Trophoblast cell (in vitro differentiated cells and primary cell): ENCODE data around the gene BRD4.

Experiments
- DNase-seq, 2 donors: peaks; one replicate each; pipeline ENCODE4 v3.0.0-alpha.2; 2016
- H2AFZ ChIP-seq: 2 replicates; pipeline ENCODE4 v1.6.1; 2013; ENCODE audit warnings: low read length, moderate library complexity, mild to moderate bottlenecking; ENCODE audit not compliant: insufficient read depth, poor library complexity
- H2AK5ac ChIP-seq: 2 replicates; pipeline ENCODE4 v1.6.1; 2013; ENCODE audit warnings: mild to moderate bottlenecking, low read length
- H2BK120ac ChIP-seq: 2 replicates; pipeline ENCODE4 v1.6.1; 2013; ENCODE audit warnings: low read length, mild to moderate bottlenecking, moderate library complexity; ENCODE audit not compliant: insufficient read depth, poor library complexity
- H2BK12ac ChIP-seq: 2 replicates; pipeline ENCODE4 v1.6.1; 2013; ENCODE audit warnings: mild to moderate bottlenecking, low read length, moderate library complexity
- H2BK5ac ChIP-seq: 2 replicates; pipeline ENCODE4 v1.6.1; 2013; ENCODE audit warnings: low read length, low read depth, moderate library complexity, mild to moderate bottlenecking; ENCODE audit not compliant: poor library complexity
- H3K14ac ChIP-seq: 2 replicates; pipeline ENCODE4 v1.6.1; 2013; ENCODE audit warnings: mild to moderate bottlenecking, low read length
- H3K18ac ChIP-seq: 2 replicates; pipeline ENCODE4 v1.6.1; 2013; ENCODE audit warnings: mild to moderate bottlenecking, low read length
- H3K23ac ChIP-seq: 2 replicates; pipeline ENCODE4 v1.6.1; 2013; ENCODE audit warnings: low read length
- H3K27ac ChIP-seq: 2 replicates; pipeline ENCODE4 v1.5.1; 2013; ENCODE audit warnings: low read depth, mild to moderate bottlenecking, inconsistent platforms, low read length, moderate library complexity
- H3K27me3 ChIP-seq: 2 replicates; pipeline ENCODE4 v1.6.1; 2013; ENCODE audit warnings: inconsistent platforms, mild to moderate bottlenecking, low read length, moderate library complexity; ENCODE audit not compliant: insufficient read depth
- H3K36me3 ChIP-seq, 2 experiments: 1 replicate in 1 of 2; 2 replicates in 1 of 2; pipeline ENCODE4 v1.6.1; 2013; ENCODE audit warnings: low read length in 2 of 2, mild to moderate bottlenecking in 2 of 2, moderate library complexity in 1 of 2; ENCODE audit not compliant: insufficient read depth in 2 of 2, control insufficient read depth in 1 of 2
- H3K4ac ChIP-seq: 2 replicates; pipeline ENCODE4 v1.6.1; 2013; ENCODE audit warnings: low read depth, mild to moderate bottlenecking, low read length, moderate library complexity
- H3K4me1 ChIP-seq, 2 experiments: 1 replicate in 1 of 2; 2 replicates in 1 of 2; pipeline ENCODE4 v1.6.1; 2013; ENCODE audit warnings: low read length in 2 of 2, mild to moderate bottlenecking in 2 of 2, moderate library complexity in 1 of 2; ENCODE audit not compliant: insufficient read depth in 2 of 2, control insufficient read depth in 1 of 2
- H3K4me2 ChIP-seq: 2 replicates; pipeline ENCODE4 v1.6.1; 2013; ENCODE audit warnings: inconsistent platforms, mild to moderate bottlenecking, low read length, moderate library complexity
- H3K4me3 ChIP-seq: 2 replicates; pipeline ENCODE4 v1.5.1; 2013; ENCODE audit warnings: mild to moderate bottlenecking, low read depth, low read length, inconsistent platforms
- H3K79me1 ChIP-seq: one replicate; pipeline ENCODE4 v1.6.1; 2013; ENCODE audit warnings: low read length
- H3K79me2 ChIP-seq: 2 replicates; pipeline ENCODE4 v1.6.1; 2013; ENCODE audit warnings: low read length, mild to moderate bottlenecking; ENCODE audit not compliant: control insufficient read depth, insufficient read depth, poor library complexity
- H3K9ac ChIP-seq: 2 replicates; pipeline ENCODE4 v1.6.1; 2013; ENCODE audit warnings: mild to moderate bottlenecking, low read length
- H3K9me3 ChIP-seq: 2 replicates; pipeline ENCODE4 v1.6.1; 2013; ENCODE audit warnings: low read depth, mild to moderate bottlenecking, control low read depth, inconsistent platforms, low read length; ENCODE audit not compliant: insufficient read depth
- H4K12ac ChIP-seq: 2 replicates; pipeline ENCODE4 v1.6.1; 2013; ENCODE audit warnings: low read depth, mild to moderate bottlenecking, low read length, moderate library complexity
- H4K8ac ChIP-seq: 2 replicates; pipeline ENCODE4 v1.6.1; 2013; ENCODE audit warnings: low read depth, mild to moderate bottlenecking, low read length, moderate library complexity
- H4K91ac ChIP-seq: one replicate; pipeline ENCODE4 v1.6.1; 2013; ENCODE audit warnings: low read depth, mild to moderate bottlenecking, low read length, moderate library complexity
- WGBS: extraction: QIAGEN DNeasy Blood & Tissue Kit; methylation state at CpG from one replicate; pipeline ENCODE4 v1.1.7; 2013; ENCODE audit warnings: missing lambda C conversion rate; ENCODE audit not compliant: insufficient read length, insufficient coverage; ENCODE audit errors: extremely low coverage; 5-methylcytosine and 5-hydroxymethylcytosine counted together

The BRD4 gene

DNA sequence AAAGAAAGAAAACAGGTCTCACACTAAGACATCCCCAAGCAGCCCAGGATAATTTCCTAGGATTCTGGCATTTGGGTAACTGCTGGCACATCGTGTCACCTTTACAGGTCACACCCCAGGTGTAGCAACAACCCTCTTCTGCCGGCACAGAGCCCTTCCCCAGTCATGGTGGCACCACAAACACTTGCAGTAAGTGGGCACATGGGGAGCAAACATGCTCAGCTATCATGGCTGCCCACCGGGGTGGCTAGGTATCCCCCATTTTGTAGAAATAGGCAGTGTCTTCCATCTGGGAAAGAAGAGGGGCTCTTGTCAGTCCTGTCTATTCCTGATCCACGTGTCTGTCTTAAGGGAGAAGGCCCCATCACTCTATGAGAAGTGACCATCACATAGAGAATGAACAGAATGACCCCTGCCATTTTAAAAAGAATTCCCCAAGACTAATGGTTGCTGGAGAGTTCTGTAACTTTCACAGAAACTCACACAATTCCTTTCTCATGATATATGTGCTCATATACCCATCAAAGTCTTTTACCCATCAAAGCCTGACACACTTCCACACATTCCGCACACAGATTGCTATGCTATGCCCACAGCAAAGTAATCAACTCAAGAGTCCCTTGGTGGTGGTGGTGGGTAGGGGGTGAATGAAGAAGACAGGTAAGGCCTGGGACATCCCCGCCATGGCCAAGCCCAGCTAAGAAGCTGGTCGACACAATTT is 33.3 kb downstream of the BRD4 start:
- peaks cover 51 to 56% of the 10 kb centered on the region in 2 experiments for H3K4me1 ChIP-seq
- peak overlapping the region; percentile 89 for H3K18ac ChIP-seq
- H3K27me3 ChIP-seq = no peaks in the 10 kb centered on the region
- peak overlapping the region; percentile 81 for H4K12ac ChIP-seq
- peaks cover 51% of the 10 kb centered on the region for H3K79me2 ChIP-seq
- no peaks in the 10 kb centered on the region for H3K9me3 ChIP-seq
- H2BK12ac ChIP-seq = peak overlapping the region; percentile 53
- WGBS = no CpG with 5 or more reads among the region's 7 CpGs
- peak overlapping the region; percentile 26 for H3K4me2 ChIP-seq
- peak overlapping the region; percentile 74 for H4K8ac ChIP-seq
- peak; percentile 68 to 91 for DNase-seq
- H3K36me3 ChIP-seq = peaks cover 2% of the 10 kb centered on the region in 2 experiments
- no peak overlapping the region for H3K23ac ChIP-seq
- peak overlapping the region; percentile 71 for H2AK5ac ChIP-seq
- H2AFZ ChIP-seq = peak overlapping the region; percentile 35
- H4K91ac ChIP-seq = peak overlapping the region; percentile 81
- H2BK5ac ChIP-seq = peak overlapping the region; percentile 81
- no peak overlapping the region for H3K9ac ChIP-seq
- peak overlapping the region; percentile 75 for H2BK120ac ChIP-seq
- peaks cover 27% of the 10 kb centered on the region for H3K79me1 ChIP-seq
- peak overlapping the region; percentile 97 for H3K4ac ChIP-seq
- H3K14ac ChIP-seq = peak overlapping the region; percentile 69
- no peak overlapping the region for H3K4me3 ChIP-seq
- H3K27ac ChIP-seq = peak overlapping the region; percentile 62

DNA sequence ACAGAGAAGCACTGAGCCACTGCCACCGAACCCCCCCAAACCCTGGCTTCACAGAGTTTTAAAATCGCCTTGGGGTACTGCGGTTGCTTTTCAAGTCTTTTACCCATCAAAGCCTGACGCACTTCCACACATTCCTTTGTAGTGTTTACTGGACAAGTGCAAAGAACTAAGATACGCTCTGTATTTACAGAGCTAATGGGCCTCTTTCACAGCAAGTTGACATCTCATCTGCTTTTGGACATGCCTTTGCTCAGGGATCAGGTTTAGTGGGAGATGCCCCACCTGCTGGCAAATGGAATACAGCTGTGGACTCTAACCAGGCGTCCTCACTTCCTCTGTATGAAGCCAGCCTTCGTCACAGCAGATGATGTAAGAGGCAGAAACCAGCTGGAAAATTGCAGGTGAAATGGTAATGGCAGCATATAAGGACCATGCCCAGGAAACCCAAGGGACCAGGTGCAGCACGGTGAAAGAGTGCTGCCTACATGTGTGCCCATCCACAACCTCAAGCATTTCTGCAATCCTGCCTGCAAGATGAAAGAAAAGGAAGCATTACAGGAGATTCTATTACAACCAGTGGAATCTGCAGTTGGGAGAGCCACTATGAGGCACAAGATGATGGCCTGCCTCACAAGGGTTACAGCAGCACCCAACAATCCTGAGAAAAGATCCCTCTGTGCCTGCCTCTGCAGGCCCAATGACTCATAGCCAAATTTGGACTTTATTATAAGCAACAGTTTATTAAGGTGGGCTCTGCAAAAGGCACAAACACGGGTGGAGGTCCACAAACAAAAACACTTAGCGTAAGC is 34.7 kb downstream of the BRD4 start:
- peaks cover 27% of the 10 kb centered on the region for H3K79me1 ChIP-seq
- peak overlapping the region; percentile 18 for H3K4ac ChIP-seq
- H3K9me3 ChIP-seq = no peaks in the 10 kb centered on the region
- WGBS = no CpG with 5 or more reads among the region's 10 CpGs
- peak overlapping the region; percentile 71 for H2AK5ac ChIP-seq
- H2AFZ ChIP-seq = peak overlapping the region; percentile 10
- peak overlapping the region; percentile 85 for H3K27ac ChIP-seq
- peak overlapping the region; percentile 69 for H3K18ac ChIP-seq
- no peak overlapping the region for H3K4me3 ChIP-seq
- peak overlapping the region; percentile 66 for H4K91ac ChIP-seq
- peaks cover 53 to 55% of the 10 kb centered on the region in 2 experiments for H3K4me1 ChIP-seq
- peak overlapping the region; percentile 85 for H2BK5ac ChIP-seq
- H3K14ac ChIP-seq = peak overlapping the region; percentile 63
- peak overlapping the region; percentile 74 for H2BK120ac ChIP-seq
- H3K23ac ChIP-seq = no peak overlapping the region
- peak overlapping the region; percentile 22 for H3K4me2 ChIP-seq
- H3K9ac ChIP-seq = no peak overlapping the region
- DNase-seq = peak; percentile 48 to 60
- no peaks in the 10 kb centered on the region for H3K27me3 ChIP-seq
- no peak overlapping the region for H4K12ac ChIP-seq
- peaks cover 52% of the 10 kb centered on the region for H3K79me2 ChIP-seq
- H3K36me3 ChIP-seq = peaks cover 2% of the 10 kb centered on the region in 2 experiments
- H2BK12ac ChIP-seq = no peak overlapping the region
- H4K8ac ChIP-seq = peak overlapping the region; percentile 22

DNA sequence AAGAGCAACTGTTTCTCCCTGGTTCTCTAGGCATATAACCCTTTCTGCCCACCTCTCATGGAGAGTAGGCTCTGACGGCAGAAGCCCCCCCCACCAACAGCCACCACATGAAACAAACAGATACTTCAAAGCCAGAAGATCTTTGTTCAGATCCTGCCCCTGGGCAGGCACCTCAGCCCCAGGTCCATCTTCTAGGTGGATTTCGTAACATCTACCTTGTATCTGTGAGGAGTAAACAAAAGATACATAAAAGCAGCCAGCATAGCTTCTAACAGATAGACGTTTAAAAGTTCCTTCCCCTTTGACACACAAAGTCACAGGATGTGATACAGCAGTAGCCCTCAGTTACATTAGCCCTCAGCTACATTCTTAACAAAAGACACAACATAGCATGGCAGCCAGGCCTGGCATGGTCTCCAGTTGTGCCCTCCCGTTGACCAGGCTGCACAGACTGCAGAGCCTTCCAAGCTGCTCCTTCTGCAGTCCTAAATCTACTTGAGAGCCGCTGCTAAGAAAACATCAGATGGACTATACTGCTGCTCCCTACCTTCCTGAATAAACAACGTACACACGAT is 35.4 kb downstream of the BRD4 start:
- H3K4ac ChIP-seq = peak overlapping the region; percentile 39
- H3K79me2 ChIP-seq = peaks cover 52% of the 10 kb centered on the region
- H2AFZ ChIP-seq = peak overlapping the region; percentile 10
- no peaks in the 10 kb centered on the region for H3K27me3 ChIP-seq
- no CpG with 5 or more reads among the region's 7 CpGs for WGBS
- H4K91ac ChIP-seq = peak overlapping the region; percentile 72
- H3K4me3 ChIP-seq = no peak overlapping the region
- H3K18ac ChIP-seq = peak overlapping the region; percentile 69
- H3K9me3 ChIP-seq = no peaks in the 10 kb centered on the region
- H3K9ac ChIP-seq = no peak overlapping the region
- peaks cover 2% of the 10 kb centered on the region in 2 experiments for H3K36me3 ChIP-seq
- H2BK120ac ChIP-seq = peak overlapping the region; percentile 74
- H3K27ac ChIP-seq = peak overlapping the region; percentile 85
- H4K8ac ChIP-seq = peak overlapping the region; percentile 22
- H3K4me1 ChIP-seq = peaks cover 50 to 53% of the 10 kb centered on the region in 2 experiments
- peak overlapping the region; percentile 31 for H2BK12ac ChIP-seq
- no peak overlapping the region for H3K23ac ChIP-seq
- peak in 1 of 2 donors; percentile 86 for DNase-seq
- peak overlapping the region; percentile 22 for H3K4me2 ChIP-seq
- H3K14ac ChIP-seq = peak overlapping the region; percentile 63
- peak overlapping the region; percentile 71 for H2AK5ac ChIP-seq
- peaks cover 27% of the 10 kb centered on the region for H3K79me1 ChIP-seq
- H4K12ac ChIP-seq = no peak overlapping the region
- peak overlapping the region; percentile 85 for H2BK5ac ChIP-seq

DNA sequence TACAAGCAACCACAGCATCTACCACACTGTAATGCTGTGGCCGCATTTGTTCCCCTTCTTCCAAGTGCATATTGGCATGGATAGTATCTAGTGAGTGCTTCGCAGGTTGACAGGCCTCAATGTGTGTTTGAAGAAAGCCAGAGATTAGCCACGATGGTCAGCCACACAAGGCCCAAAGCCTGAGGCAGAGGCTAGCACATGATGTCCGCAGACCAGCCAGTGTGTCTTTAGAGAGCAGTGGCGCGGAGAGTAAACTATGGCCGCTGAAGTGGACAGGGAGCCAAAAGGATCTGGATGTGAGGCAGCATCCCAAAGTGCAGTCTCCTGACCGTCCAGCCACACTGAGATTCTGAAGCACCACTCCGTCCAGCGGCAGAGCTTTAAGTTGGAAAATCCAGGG is 36.0 kb downstream of the BRD4 start:
- peak overlapping the region; percentile 85 for H3K27ac ChIP-seq
- H3K14ac ChIP-seq = no peak overlapping the region
- peaks cover 52% of the 10 kb centered on the region for H3K79me2 ChIP-seq
- H2AFZ ChIP-seq = no peak overlapping the region
- H3K27me3 ChIP-seq = no peaks in the 10 kb centered on the region
- peak overlapping the region; percentile 45 for H2BK120ac ChIP-seq
- no peak overlapping the region for H3K9ac ChIP-seq
- peaks cover 50 to 53% of the 10 kb centered on the region in 2 experiments for H3K4me1 ChIP-seq
- H2BK5ac ChIP-seq = peak overlapping the region; percentile 53
- peaks cover 27% of the 10 kb centered on the region for H3K79me1 ChIP-seq
- H3K18ac ChIP-seq = peak overlapping the region; percentile 1
- no peak for DNase-seq
- H2BK12ac ChIP-seq = no peak overlapping the region
- peak overlapping the region; percentile 72 for H4K91ac ChIP-seq
- H4K8ac ChIP-seq = no peak overlapping the region
- no peaks in the 10 kb centered on the region for H3K9me3 ChIP-seq
- peaks cover 2% of the 10 kb centered on the region in 2 experiments for H3K36me3 ChIP-seq
- peak overlapping the region; percentile 22 for H3K4me2 ChIP-seq
- no peak overlapping the region for H3K23ac ChIP-seq
- no peak overlapping the region for H2AK5ac ChIP-seq
- H4K12ac ChIP-seq = no peak overlapping the region
- WGBS = no CpG with 5 or more reads among the region's 10 CpGs
- H3K4ac ChIP-seq = peak overlapping the region; percentile 9
- no peak overlapping the region for H3K4me3 ChIP-seq
